Measurements from ENCODE around the gene PLD4. TPM values are rescaled to one million over a fixed set of nuclear protein-coding genes. Genes with fewer than 3 reads are reported as not detected.

The PLD4 gene
- total and polyA plus RNA-seq, 2 of the 8 experiments (the other 6 are each of a cell fraction or from before 2014, with no cell fraction given), result 0.05 TPM; not detected in 1

- H4K20me1 ChIP-seq (replicated peaks in 1 of 2; ENCODE audit: control insufficient read depth in 1 of 2, insufficient read depth in 2 of 2, low read length in 2 of 2), result peaks cover 0 to 4% of the 10 kb centered on the region in 2 experiments
- no peak overlapping the region for H3K18ac ChIP-seq (ENCODE audit: extremely low read depth, low read length)
- no peaks in the 10 kb centered on the region for H3K9me3 ChIP-seq (ENCODE audit: insufficient read depth in 2 of 2, low read depth in 1 of 2, low read length in 1 of 2)
- CTCF ChIA-PET (ENCODE audit: partially characterized antibody), result interaction anchor here (0.7 to 11.5 kb wide), 6 partner anchors 13 to 75 kb away, joined by 3 to 161 read pairs (median 4); no protein-coding TSS in a partner anchor
- no peak overlapping the region for H3K4ac ChIP-seq (replicated peaks; ENCODE audit: insufficient read length, low read depth, low read length)
- H3K27me3 ChIP-seq (replicated peaks in 1 of 4; ENCODE audit: control insufficient read depth in 3 of 4, extremely low read depth in 1 of 4, insufficient read depth in 3 of 4, low read length in 3 of 4), result peaks cover 4 to 10% (median 9%) of the 10 kb centered on the region in 4 experiments; a peak in 6 of 7 replicates
- H2BK5ac ChIP-seq (ENCODE audit: low read depth, low read length), result 0 out of 2 replicates have a peak overlapping the region, but pooled peaks have one; percentile 9
- H4K5ac ChIP-seq (ENCODE audit: insufficient read length, low read depth, low read length), result no peak overlapping the region
- H3K4me3 ChIP-seq (ENCODE audit: extremely low read depth in 1 of 4, insufficient read depth in 2 of 4, low read depth in 3 of 4, low read length in 4 of 4), result no peak overlapping the region
- H3K4me1 ChIP-seq (replicated peaks in 1 of 4; ENCODE audit: control insufficient read depth in 3 of 4, insufficient read depth in 4 of 4, low read length in 3 of 4), result peaks cover 0 to 25% (median 17%) of the 10 kb centered on the region in 4 experiments; a peak in 6 of 7 replicates
- DNase-seq (ENCODE audit: low read depth in 1 of 2, low spot score in 2 of 2) (no peak), FAIRE-seq (no peak)
- WGBS, 2 experiments (ENCODE audit: extremely low coverage in 1 of 2, insufficient coverage in 1 of 2, insufficient read length in 1 of 2, insufficient replicate concordance in 2 of 2, low coverage in 1 of 2, low lambda C conversion rate in 2 of 2, missing lambda C conversion rate in 1 of 2), result 88% methylated on average over 12 of the region's 12 CpGs; no CpG with 5 or more reads in 1 of the 2 experiments
- no peak overlapping the region for H3K56ac ChIP-seq (replicated peaks; ENCODE audit: insufficient read length, low read depth, low read length)
- peaks cover 5% of the 10 kb centered on the region for H3K23me2 ChIP-seq (ENCODE audit: low read depth, low read length)
- no peak overlapping the region for H2BK12ac ChIP-seq (ENCODE audit: low read depth, low read length)
- no peak overlapping the region for H2AFZ ChIP-seq (ENCODE audit: low read length)
- H3K79me2 ChIP-seq (ENCODE audit: control insufficient read depth in 1 of 2, insufficient read depth in 2 of 2, low read length in 2 of 2), result no peaks in the 10 kb centered on the region
- H2BK20ac ChIP-seq (ENCODE audit: low read length), result no peak overlapping the region
- no peak overlapping the region for H3K4me2 ChIP-seq (ENCODE audit: insufficient read depth in 1 of 2, low read depth in 2 of 2, low read length in 2 of 2)
- H2AK5ac ChIP-seq (ENCODE audit: low read depth, low read length), result peak overlapping the region; percentile 77; the same call in 1 of the 2 replicates
- H3K14ac ChIP-seq (ENCODE audit: insufficient read length), result no peak overlapping the region
- no peaks in the 10 kb centered on the region for H3K36me3 ChIP-seq (ENCODE audit: control insufficient read depth in 2 of 4, insufficient read depth in 4 of 4, low read length in 3 of 4)
- no peak overlapping the region for H3K27ac ChIP-seq (ENCODE audit: low read depth, low read length)
- POLR2A ChIA-PET (ENCODE audit: partially characterized antibody), result interaction anchor here (1.1 kb wide), 1 partner anchor 9 kb away, joined by 5 read pairs; no protein-coding TSS in a partner anchor
- peak overlapping the region; percentile 76; the same call in 1 of the 2 replicates for H4K8ac ChIP-seq (ENCODE audit: extremely low read depth, insufficient read depth, low read length)
- no peaks in the 10 kb centered on the region for H3K79me1 ChIP-seq (ENCODE audit: low read depth, low read length)
- no peak overlapping the region for H3K9ac ChIP-seq (replicated peaks in 1 of 4; ENCODE audit: extremely low read depth in 1 of 4, low read depth in 3 of 4, low read length in 3 of 4)
- H2BK15ac ChIP-seq (ENCODE audit: low read length), result peak overlapping the region; percentile 25; the same call in 1 of the 2 replicates
- peak overlapping the region; percentile 55 for H4K91ac ChIP-seq (replicated peaks; ENCODE audit: insufficient read length, low read length)
- no peak overlapping the region for H3K23ac ChIP-seq (ENCODE audit: insufficient read length)
- H2BK120ac ChIP-seq (replicated peaks; ENCODE audit: low read depth, low read length), result no peak overlapping the region
- no peak for TF ChIP-seq BACH1 (IDR thresholded peaks at IDR 0.05; ENCODE audit: low read length)
These were observed 47.0 kb downstream of the PLD4 start for GRCh38 chr14:104971447-104972240.

All from H1 (cell line).